SK-N-SH (cell line): ENCODE data around the gene RFPL3. TPM values are rescaled to one million over a fixed set of nuclear protein-coding genes. Genes with fewer than 3 reads are reported as not detected.

Experiments used
- CTCF ChIA-PET: fragments of 300-600, 350-600 bp; formaldehyde crosslinking; extraction: SDS; loops from one replicate; lab custom pipeline; 2021; lab: Yijun Ruan, JAX
- POLR2A ChIA-PET: fragments of 350-600 bp; sonication (Branson Sonifier 250); formaldehyde crosslinking; extraction: SDS; loops from one replicate; lab custom pipeline; 2020; ENCODE audit warnings: antibody characterized with exemption, inconsistent platforms; lab: Yijun Ruan, JAX
- DNase-seq: peaks from one replicate; pipeline ENCODE4 v3.0.0; 2012
- H2AFZ ChIP-seq: fragments of 200-600 bp; sonication (generic); 2 replicates; pipeline ENCODE4 v1.8.1; 2016; ENCODE audit warnings: antibody characterized with exemption, mild to moderate bottlenecking, low read depth
- H3F3A ChIP-seq: fragments of 200-600 bp; sonication (generic); replicated peaks from 2 replicates; pipeline ENCODE3; 2016; ENCODE audit warnings: antibody characterized with exemption, mild to moderate bottlenecking; ENCODE audit not compliant: insufficient read depth
- H3K27ac ChIP-seq, 2 experiments: fragments of 200-500 bp in 1 of 2; fragments of 200-600 bp in 1 of 2; sonication (Bioruptor generic) in 1 of 2; sonication (generic), shearing (Covaris generic) in 1 of 2; 2 replicates each; pipeline versions ENCODE4 v1.5.1 to v1.6.1; 2014 to 2016; ENCODE audit warnings: low read depth in 2 of 2, inconsistent platforms in 1 of 2, low read length in 1 of 2, mild to moderate bottlenecking in 1 of 2, mixed read lengths in 1 of 2
- H3K27me3 ChIP-seq: fragments of 200-600 bp; sonication (generic), shearing (Covaris generic); 2 replicates; pipeline ENCODE4 v1.6.1; 2016; ENCODE audit warnings: mixed run types; ENCODE audit not compliant: insufficient read depth
- H3K36me3 ChIP-seq, 2 experiments: fragments of 200-500 bp in 1 of 2; fragments of 200-600 bp in 1 of 2; sonication (Bioruptor generic) in 1 of 2; sonication (generic) in 1 of 2; replicated peaks in 1 of 2; 2 replicates each; pipeline versions ENCODE3 to v1.5.1; 2014 to 2016; ENCODE audit warnings: low read length in 1 of 2, mild to moderate bottlenecking in 1 of 2; ENCODE audit not compliant: insufficient read depth in 2 of 2, control insufficient read depth in 1 of 2
- H3K4me1 ChIP-seq, 2 experiments: fragments of 200-500 bp in 1 of 2; fragments of 200-600 bp in 1 of 2; sonication (Bioruptor generic) in 1 of 2; sonication (generic), shearing (Covaris generic) in 1 of 2; 2 replicates each; pipeline versions ENCODE4 v1.5.1 to v1.6.1; 2014 to 2016; ENCODE audit warnings: low read depth in 1 of 2, low read length in 1 of 2, mixed run types in 1 of 2; ENCODE audit not compliant: insufficient read depth in 2 of 2, control insufficient read depth in 1 of 2
- H3K4me2 ChIP-seq: fragments of 200-600 bp; sonication (generic), shearing (Covaris generic); 2 replicates; pipeline ENCODE4 v1.6.1; 2017; ENCODE audit warnings: mixed run types
- H3K4me3 ChIP-seq, 2 experiments: fragments of 200-500 bp in 1 of 2; fragments of 200-600 bp in 1 of 2; sonication (Bioruptor generic) in 1 of 2; sonication (generic), shearing (Covaris generic) in 1 of 2; 2 replicates each; pipeline versions ENCODE4 v1.5.1 to v1.8.1; 2014 to 2016; ENCODE audit warnings: low read depth in 2 of 2, inconsistent platforms in 1 of 2, low read length in 1 of 2, mild to moderate bottlenecking in 1 of 2, mixed read lengths in 1 of 2, moderate library complexity in 1 of 2
- H3K79me2 ChIP-seq: fragments of 200-600 bp; sonication (generic); 2 replicates; pipeline ENCODE4 v1.8.1; 2017; ENCODE audit warnings: mild to moderate bottlenecking; ENCODE audit not compliant: insufficient read depth
- H3K9ac ChIP-seq: fragments of 200-600 bp; sonication (generic); 2 replicates; pipeline ENCODE4 v1.6.1; 2017; ENCODE audit warnings: mixed run types
- H3K9me2 ChIP-seq: fragments of 200-600 bp; sonication (generic); 2 replicates; pipeline ENCODE4 v1.6.1; 2017; ENCODE audit warnings: mixed run types
- H3K9me3 ChIP-seq: fragments of 200-600 bp; sonication (generic); 2 replicates; pipeline ENCODE4 v1.6.1; 2017; ENCODE audit warnings: mixed run types, mild to moderate bottlenecking, moderate library complexity
- H4K20me1 ChIP-seq: fragments of 200-600 bp; sonication (generic); 2 replicates; pipeline ENCODE4 v1.6.1; 2017; ENCODE audit warnings: mild to moderate bottlenecking, mixed run types; ENCODE audit not compliant: insufficient read depth
- CTCF ChIP-seq: fragments of 200-600 bp; sonication (generic); IDR thresholded peaks from 2 replicates; pipeline ENCODE4 v1.6.1; 2017; ENCODE audit warnings: antibody characterized with exemption, mild to moderate bottlenecking, moderate library complexity
- EP300 ChIP-seq, 2 experiments: IDR thresholded peaks; 2 replicates each; pipeline versions ENCODE4 v1.4.0 to v1.6.1; 2012; ENCODE audit warnings: borderline replicate concordance in 1 of 2, low read depth in 1 of 2, low read length in 1 of 2
- FOXM1 ChIP-seq: IDR thresholded peaks from 2 replicates; pipeline ENCODE4 v1.4.0; 2012; ENCODE audit warnings: low read depth, mild to moderate bottlenecking
- GATA2 ChIP-seq: sonication (generic); formaldehyde crosslinking; IDR thresholded peaks from 2 replicates; pipeline ENCODE4 v1.5.0; 2020; ENCODE audit warnings: mild to moderate bottlenecking, missing genetic modification reagents
- IRF3 ChIP-seq: fragments of 150-350 bp; IDR thresholded peaks from 2 replicates; pipeline ENCODE4 v1.6.1; 2016; ENCODE audit warnings: mild to moderate bottlenecking, low read depth, low read length
- JUND ChIP-seq: IDR thresholded peaks from 2 replicates; pipeline ENCODE4 v1.4.0; 2012
- MAX ChIP-seq: IDR thresholded peaks from 2 replicates; pipeline ENCODE4 v1.4.0; 2012; ENCODE audit warnings: low read depth
- MEF2A ChIP-seq: IDR thresholded peaks from 2 replicates; pipeline ENCODE4 v1.4.0; 2012; ENCODE audit warnings: low read depth, borderline replicate concordance
- MXI1 ChIP-seq: IDR thresholded peaks from 2 replicates; pipeline ENCODE4 v1.6.1; 2012; ENCODE audit warnings: mild to moderate bottlenecking, low read depth, low read length, improper control_type of control experiment
- NFIC ChIP-seq: IDR thresholded peaks from 2 replicates; pipeline ENCODE4 v1.4.0; 2012; ENCODE audit warnings: borderline replicate concordance
- PBX3 ChIP-seq: IDR thresholded peaks from 2 replicates; pipeline ENCODE4; 2012
- POLR2AphosphoS5 ChIP-seq: IDR thresholded peaks from 2 replicates; pipeline ENCODE4 v1.6.1; 2012; ENCODE audit warnings: low read depth, low read length
- RAD21 ChIP-seq: IDR thresholded peaks from 2 replicates; pipeline ENCODE4 v1.6.1; 2012; ENCODE audit warnings: mild to moderate bottlenecking, low read length
- REST ChIP-seq: IDR thresholded peaks from 2 replicates; pipeline ENCODE4 v1.6.1; 2012; ENCODE audit warnings: mild to moderate bottlenecking, low read depth, low read length, moderate library complexity
- RFX5 ChIP-seq: IDR thresholded peaks from 2 replicates; pipeline ENCODE4 v1.6.1; 2012; ENCODE audit warnings: mild to moderate bottlenecking, improper control_type of control experiment, low read length
- TCF12 ChIP-seq: IDR thresholded peaks from 2 replicates; pipeline ENCODE4 v1.4.0; 2012
- USF2 ChIP-seq: fragments of 150-350 bp; IDR thresholded peaks from 2 replicates; pipeline ENCODE4 v1.6.1; 2017; ENCODE audit warnings: antibody characterized with exemption, low read length, low read depth, borderline replicate concordance
- WGBS: methylation state at CpG from one replicate; pipeline ENCODE4 v1.1.6; 2017; ENCODE audit warnings: low lambda C conversion rate; 5-methylcytosine and 5-hydroxymethylcytosine counted together
- polyA plus RNA-seq, 3 experiments: library from polyadenylated mRNA; depleted of rRNA; stranded (reverse); fragments of >200 nt; gene quantifications; 2 replicates each; pipeline ENCODE4 v1.2.3, GENCODE V29; 2012

Gene RFPL3
- polyA plus RNA-seq, 1 of the 3 experiments (the other 2 are of a cell fraction) = not detected

GRCh38 chr22:32396746-32397145 is 39.1 kb downstream of the RFPL3 start:
- Histone ChIP-seq H3K9ac (no peak overlapping the region), H3K27me3 (no peaks in the 10 kb centered on the region), H3K4me1 (no peaks in the 10 kb centered on the region), H3K27ac (no peak overlapping the region), H4K20me1 (no peaks in the 10 kb centered on the region), H3K36me3 (peaks cover 84 to 92% of the 10 kb centered on the region in 2 experiments), H3K9me2 (no peaks in the 10 kb centered on the region), H3K4me2 (no peak overlapping the region), H3F3A (no peaks in the 10 kb centered on the region), H3K4me3 (no peak overlapping the region), H3K9me3 (no peaks in the 10 kb centered on the region), H3K79me2 (no peaks in the 10 kb centered on the region), H2AFZ (no peak overlapping the region)
- DNase-seq = no peak
- no peak for TF ChIP-seq EP300 (IDR thresholded peaks at IDR 0.05; ENCODE audit: borderline replicate concordance in 1 of 2, low read depth in 1 of 2, low read length in 1 of 2)
- TF ChIP-seq CTCF = no peak
- no peak for TF ChIP-seq MEF2A
- TF ChIP-seq MXI1 = no peak
- TF ChIP-seq JUND = no peak
- ChIA-PET POLR2A (no interaction called here), CTCF (interaction anchor here (0.7 to 0.8 kb wide), 2 partner anchors 16 to 652 kb away, joined by 3 read pairs; no protein-coding TSS in a partner anchor)
- 81% methylated on average over 5 of the region's 5 CpGs for WGBS

GRCh38 chr22:32401486-32401885 is 43.8 kb downstream of the RFPL3 start:
- Histone ChIP-seq H3K9me3 (no peaks in the 10 kb centered on the region), H3K4me1 (no peaks in the 10 kb centered on the region), H3K4me3 (no peak overlapping the region), H2AFZ (no peak overlapping the region), H3K27me3 (no peaks in the 10 kb centered on the region), H3K79me2 (0 out of 2 replicates have a peak, but pooled peaks cover 6% of the 10 kb centered on the region), H3K36me3 (peaks cover 78 to 82% of the 10 kb centered on the region in 2 experiments), H4K20me1 (no peaks in the 10 kb centered on the region), H3F3A (no peaks in the 10 kb centered on the region), H3K9me2 (no peaks in the 10 kb centered on the region), H3K9ac (no peak overlapping the region), H3K4me2 (no peak overlapping the region), H3K27ac (no peak overlapping the region)
- DNase-seq = no peak
- WGBS = 65% methylated on average over 4 of the region's 4 CpGs
- POLR2A ChIA-PET = no interaction called here
- CTCF ChIA-PET = interaction anchor here (1.4 to 2.1 kb wide), 2 partner anchors 11 to 36 kb away, joined by 4 to 8 read pairs; partner anchors contain the start of gene RTCB
- no peak for TF ChIP-seq FOXM1
- TF ChIP-seq POLR2AphosphoS5 = no peak
- no peak for TF ChIP-seq GATA2 (CRISPR knock-in tag)
- TF ChIP-seq MAX = no peak
- no peak for TF ChIP-seq TCF12
- TF ChIP-seq IRF3 = no peak
- TF ChIP-seq PBX3 = no peak
- no peak for TF ChIP-seq NFIC
- no peak for TF ChIP-seq CTCF
- TF ChIP-seq REST = no peak
- no peak for TF ChIP-seq USF2
- no peak for TF ChIP-seq RAD21
- TF ChIP-seq RFX5 = no peak
